Measurements from ENCODE around the gene AGR2.

DNA sequence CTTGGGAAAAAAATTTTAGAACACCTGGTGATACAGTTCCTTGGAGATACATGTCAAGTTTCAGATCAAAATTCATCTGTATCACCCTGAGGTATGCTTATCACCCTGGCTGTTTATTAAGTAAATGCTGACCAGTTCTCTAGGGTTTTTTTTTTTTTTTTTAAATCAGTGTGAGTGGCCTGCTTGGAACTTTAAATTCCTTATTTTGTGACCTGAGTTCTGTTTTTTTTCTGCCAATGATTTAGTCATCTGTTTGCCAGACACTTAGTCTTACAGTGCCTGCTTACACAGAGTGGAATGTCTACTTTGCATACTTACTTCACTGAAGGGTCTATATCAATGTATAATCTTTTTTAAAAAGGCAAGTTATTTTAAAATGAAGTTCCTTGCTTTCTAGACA, 49.4 kb downstream of the AGR2 start:
- TF ChIP-seq, protein P1, sequence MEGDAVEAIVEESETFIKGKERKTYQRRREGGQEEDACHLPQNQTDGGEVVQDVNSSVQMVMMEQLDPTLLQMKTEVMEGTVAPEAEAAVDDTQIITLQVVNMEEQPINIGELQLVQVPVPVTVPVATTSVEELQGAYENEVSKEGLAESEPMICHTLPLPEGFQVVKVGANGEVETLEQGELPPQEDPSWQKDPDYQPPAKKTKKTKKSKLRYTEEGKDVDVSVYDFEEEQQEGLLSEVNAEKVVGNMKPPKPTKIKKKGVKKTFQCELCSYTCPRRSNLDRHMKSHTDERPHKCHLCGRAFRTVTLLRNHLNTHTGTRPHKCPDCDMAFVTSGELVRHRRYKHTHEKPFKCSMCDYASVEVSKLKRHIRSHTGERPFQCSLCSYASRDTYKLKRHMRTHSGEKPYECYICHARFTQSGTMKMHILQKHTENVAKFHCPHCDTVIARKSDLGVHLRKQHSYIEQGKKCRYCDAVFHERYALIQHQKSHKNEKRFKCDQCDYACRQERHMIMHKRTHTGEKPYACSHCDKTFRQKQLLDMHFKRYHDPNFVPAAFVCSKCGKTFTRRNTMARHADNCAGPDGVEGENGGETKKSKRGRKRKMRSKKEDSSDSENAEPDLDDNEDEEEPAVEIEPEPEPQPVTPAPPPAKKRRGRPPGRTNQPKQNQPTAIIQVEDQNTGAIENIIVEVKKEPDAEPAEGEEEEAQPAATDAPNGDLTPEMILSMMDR (IDR thresholded peaks at IDR 0.05; ENCODE audit: low read depth, low read length): no peak
- no peak for TF ChIP-seq POLR2A (IDR thresholded peaks at IDR 0.05; ENCODE audit: extremely low read depth, insufficient read length)

Measured in NB4 (cell line).